Measurements from ENCODE around the gene NAV1. TPM values are rescaled to one million over a fixed set of nuclear protein-coding genes. Genes with fewer than 3 reads are reported as not detected.
"Not testable (repeated sequence)": the region's sequence is repeated elsewhere in the genome, so short reads cannot be mapped to it uniquely, and the experiment has no call there.

NAV1 gene
- total RNA-seq, 1 donor from 2014 or later: 288 TPM

- Mint-ChIP-seq H3K27me3 (ENCODE audit: unreplicated experiment) (no peaks in the 10 kb centered on the region), H3K4me1 (ENCODE audit: unreplicated experiment) (peaks cover 2% of the 10 kb centered on the region), H3K27ac (ENCODE audit: unreplicated experiment) (no peak overlapping the region), H3K4me3 (ENCODE audit: unreplicated experiment) (no peak overlapping the region), H3K36me3 (ENCODE audit: unreplicated experiment) (peaks cover 6% of the 10 kb centered on the region), H3K9me3 (ENCODE audit: unreplicated experiment) (peaks cover 12% of the 10 kb centered on the region)
- no peak for DNase-seq (ENCODE audit: extremely low spot score, unreplicated experiment)
- no peak for TF ChIP-seq CTCF (IDR thresholded peaks at IDR 0.05)
Measured at GRCh38 chr1:201576914-201577313, 38.0 kb downstream of the NAV1 start.

GRCh38 chr1:201578008-201578888, 39.3 kb downstream of the NAV1 start:
- Mint-ChIP-seq H3K9me3 (ENCODE audit: unreplicated experiment) (peaks cover 12% of the 10 kb centered on the region), H3K36me3 (ENCODE audit: unreplicated experiment) (peaks cover 6% of the 10 kb centered on the region), H3K27me3 (ENCODE audit: unreplicated experiment) (no peaks in the 10 kb centered on the region), H3K27ac (ENCODE audit: unreplicated experiment) (no peak overlapping the region), H3K4me1 (ENCODE audit: unreplicated experiment) (peaks cover 10% of the 10 kb centered on the region), H3K4me3 (ENCODE audit: unreplicated experiment) (no peak overlapping the region)
- TF ChIP-seq CTCF (IDR thresholded peaks at IDR 0.05): no peak
- no peak for DNase-seq (ENCODE audit: extremely low spot score, unreplicated experiment)

GRCh38 chr1:201581371-201581770, 42.4 kb downstream of the NAV1 start:
- H3K4me3 Mint-ChIP-seq (ENCODE audit: unreplicated experiment); H3K36me3 Mint-ChIP-seq (ENCODE audit: unreplicated experiment); H3K27me3 Mint-ChIP-seq (ENCODE audit: unreplicated experiment); DNase-seq (ENCODE audit: extremely low spot score, unreplicated experiment); H3K9me3 Mint-ChIP-seq (ENCODE audit: unreplicated experiment); H3K27ac Mint-ChIP-seq (ENCODE audit: unreplicated experiment): not testable (repeated sequence)
- H3K4me1 Mint-ChIP-seq (ENCODE audit: unreplicated experiment): peaks cover 31% of the 10 kb centered on the region

- TF ChIP-seq CTCF (IDR thresholded peaks at IDR 0.05): no peak
- no peak for DNase-seq (ENCODE audit: extremely low spot score, unreplicated experiment)
- Mint-ChIP-seq H3K36me3 (ENCODE audit: unreplicated experiment) (peaks cover under 1% of the 10 kb centered on the region), H3K27ac (ENCODE audit: unreplicated experiment) (no peak overlapping the region), H3K27me3 (ENCODE audit: unreplicated experiment) (no peaks in the 10 kb centered on the region), H3K4me1 (ENCODE audit: unreplicated experiment) (peaks cover 32% of the 10 kb centered on the region), H3K4me3 (ENCODE audit: unreplicated experiment) (no peak overlapping the region), H3K9me3 (ENCODE audit: unreplicated experiment) (peaks cover 7% of the 10 kb centered on the region)
Measured at GRCh38 chr1:201582705-201583442, 43.9 kb downstream of the NAV1 start.

- no peak for TF ChIP-seq CTCF (IDR thresholded peaks at IDR 0.05)
- peaks cover 5% of the 10 kb centered on the region for H3K9me3 Mint-ChIP-seq (ENCODE audit: unreplicated experiment)
- no peak overlapping the region for H3K4me3 Mint-ChIP-seq (ENCODE audit: unreplicated experiment)
- H3K27me3 Mint-ChIP-seq (ENCODE audit: unreplicated experiment): no peaks in the 10 kb centered on the region
- no peaks in the 10 kb centered on the region for H3K36me3 Mint-ChIP-seq (ENCODE audit: unreplicated experiment)
- H3K27ac Mint-ChIP-seq (ENCODE audit: unreplicated experiment): no peak overlapping the region
- H3K4me1 Mint-ChIP-seq (ENCODE audit: unreplicated experiment): peaks cover 32% of the 10 kb centered on the region
- no peak for DNase-seq (ENCODE audit: extremely low spot score, unreplicated experiment)
Measured at GRCh38 chr1:201583663-201584062, 44.7 kb downstream of the NAV1 start.

Data from osteocyte (in vitro differentiated cells).